Stomach smooth muscle (tissue), 2 donors: ENCODE results near the gene OR2V1.

ENCODE experiments used
- H3K27ac ChIP-seq: one replicate; pipeline ENCODE4 v1.7.0; 2013; ENCODE audit warnings: mild to moderate bottlenecking, low read length, inconsistent platforms
- H3K27me3 ChIP-seq, 2 donors: one replicate each; pipeline ENCODE4 v1.7.0; 2013; ENCODE audit warnings: low read length in 2 of 2; ENCODE audit not compliant: insufficient read depth in 2 of 2, control insufficient read depth in 1 of 2
- H3K36me3 ChIP-seq, 2 donors: one replicate each; pipeline ENCODE4 v1.7.0; 2013; ENCODE audit warnings: low read length in 2 of 2; ENCODE audit not compliant: control insufficient read depth in 2 of 2, insufficient read depth in 2 of 2
- H3K4me1 ChIP-seq: one replicate; pipeline ENCODE4 v1.7.0; 2013; ENCODE audit warnings: low read length; ENCODE audit not compliant: control insufficient read depth, insufficient read depth
- H3K4me3 ChIP-seq, 2 donors: one replicate each; pipeline ENCODE4 v1.7.0; 2013; ENCODE audit warnings: low read length in 2 of 2
- H3K9ac ChIP-seq, 2 donors: one replicate each; pipeline ENCODE4 v1.7.0; 2013; ENCODE audit warnings: low read length in 2 of 2, mild to moderate bottlenecking in 1 of 2
- H3K9me3 ChIP-seq, 2 donors: one replicate each; pipeline ENCODE4 v1.7.0; 2013; ENCODE audit warnings: low read length in 2 of 2; ENCODE audit not compliant: control insufficient read depth in 2 of 2
- donor health status: healthy.
- donor health status: Pancreatic carcinoma.

OR2V1 gene

DNA sequence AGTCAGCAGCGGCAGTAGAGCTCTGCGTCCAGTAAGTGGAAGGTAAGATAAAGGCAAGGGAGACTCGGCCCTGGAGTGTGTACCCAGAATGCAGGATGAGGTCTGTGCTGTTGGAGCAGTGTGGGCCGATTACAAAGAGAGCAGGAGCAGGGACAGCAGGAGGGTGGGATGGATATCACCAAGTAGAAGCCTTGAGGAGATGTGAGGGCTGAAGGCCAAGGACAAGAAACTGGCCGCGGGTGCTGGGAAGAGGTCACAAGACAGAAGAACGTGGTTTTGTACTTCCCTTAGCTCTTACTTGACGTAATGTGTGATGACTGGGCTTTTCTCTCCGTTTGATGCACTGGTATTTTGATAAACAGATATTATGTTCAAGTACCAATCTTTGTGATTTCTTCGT lies 43.7 kb downstream of the OR2V1 start:
- Histone ChIP-seq H3K36me3 (no peaks in the 10 kb centered on the region), H3K4me1 (no peaks in the 10 kb centered on the region), H3K9ac (no peak overlapping the region), H3K27ac (no peak overlapping the region), H3K27me3 (peaks cover 2 to 6% of the 10 kb centered on the region in 2 donors), H3K9me3 (no peaks in the 10 kb centered on the region), H3K4me3 (no peak overlapping the region)

DNA sequence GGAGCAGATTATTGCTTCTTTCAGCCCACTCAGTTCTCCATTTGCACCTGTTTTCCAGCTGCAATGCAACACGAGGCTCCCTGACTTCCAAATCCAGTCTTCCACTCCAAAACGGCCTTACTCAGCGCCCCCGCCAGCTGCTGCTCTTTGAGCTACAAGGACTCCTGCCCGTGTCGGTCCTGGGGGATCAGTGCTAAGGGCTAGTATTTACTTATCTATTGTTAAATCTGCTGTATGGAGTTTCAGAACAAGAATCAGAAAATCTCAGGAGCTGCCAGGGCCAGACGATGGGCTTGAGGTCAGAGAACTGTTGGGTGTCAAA lies 44.1 kb downstream of the OR2V1 start:
- Histone ChIP-seq H3K36me3 (no peaks in the 10 kb centered on the region), H3K4me1 (no peaks in the 10 kb centered on the region), H3K9me3 (no peaks in the 10 kb centered on the region), H3K4me3 (no peak overlapping the region), H3K9ac (no peak overlapping the region), H3K27me3 (peaks cover 2% of the 10 kb centered on the region in 2 donors), H3K27ac (no peak overlapping the region)

DNA sequence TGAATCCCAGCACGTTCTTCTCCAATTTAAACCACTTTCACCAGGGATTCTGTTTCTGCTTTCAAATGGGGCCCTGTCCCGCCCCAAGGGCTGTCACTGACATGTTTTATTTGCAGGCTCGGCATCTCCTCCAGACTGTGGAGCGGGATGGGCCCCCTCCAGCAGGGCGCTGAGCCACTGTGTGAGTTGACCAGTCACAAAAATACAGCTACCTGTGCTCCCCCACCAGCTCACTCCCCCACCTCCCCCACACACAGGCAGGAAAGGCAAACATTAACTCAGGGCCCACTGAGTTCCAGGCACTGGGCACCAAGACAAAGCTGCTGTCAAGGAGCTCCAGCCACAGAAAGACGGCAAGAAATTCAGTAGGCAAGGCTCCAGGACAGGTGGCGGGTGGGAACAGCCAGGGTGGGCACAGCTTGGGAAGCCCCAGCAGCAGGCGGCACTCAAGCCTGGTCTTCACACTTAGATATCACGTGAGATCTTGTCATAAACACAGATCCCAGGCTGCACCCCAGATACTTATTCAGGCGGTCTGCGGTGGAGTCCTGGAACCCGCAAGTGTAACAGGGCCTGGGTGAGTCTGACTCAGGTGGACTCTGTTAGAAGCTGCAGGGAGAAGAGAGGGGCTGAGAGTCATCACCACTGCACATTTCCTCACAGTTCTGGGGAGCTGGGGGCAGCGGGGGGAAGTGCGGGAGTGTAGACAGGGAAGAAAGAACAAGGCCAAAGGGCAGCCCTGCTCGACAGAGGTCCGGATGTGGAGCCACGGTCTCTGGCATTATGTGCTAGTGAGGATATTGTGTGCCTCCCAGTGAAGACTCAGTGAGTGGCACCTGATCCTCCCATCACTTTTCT lies 44.7 kb downstream of the OR2V1 start:
- H3K9me3 ChIP-seq: peaks cover 0 to 5% of the 10 kb centered on the region in 2 donors
- H3K27ac ChIP-seq: no peak overlapping the region
- no peak overlapping the region for H3K9ac ChIP-seq
- H3K4me1 ChIP-seq: no peaks in the 10 kb centered on the region
- no peak overlapping the region for H3K4me3 ChIP-seq
- H3K36me3 ChIP-seq: no peaks in the 10 kb centered on the region
- H3K27me3 ChIP-seq: peaks cover 0 to 3% of the 10 kb centered on the region in 2 donors

DNA sequence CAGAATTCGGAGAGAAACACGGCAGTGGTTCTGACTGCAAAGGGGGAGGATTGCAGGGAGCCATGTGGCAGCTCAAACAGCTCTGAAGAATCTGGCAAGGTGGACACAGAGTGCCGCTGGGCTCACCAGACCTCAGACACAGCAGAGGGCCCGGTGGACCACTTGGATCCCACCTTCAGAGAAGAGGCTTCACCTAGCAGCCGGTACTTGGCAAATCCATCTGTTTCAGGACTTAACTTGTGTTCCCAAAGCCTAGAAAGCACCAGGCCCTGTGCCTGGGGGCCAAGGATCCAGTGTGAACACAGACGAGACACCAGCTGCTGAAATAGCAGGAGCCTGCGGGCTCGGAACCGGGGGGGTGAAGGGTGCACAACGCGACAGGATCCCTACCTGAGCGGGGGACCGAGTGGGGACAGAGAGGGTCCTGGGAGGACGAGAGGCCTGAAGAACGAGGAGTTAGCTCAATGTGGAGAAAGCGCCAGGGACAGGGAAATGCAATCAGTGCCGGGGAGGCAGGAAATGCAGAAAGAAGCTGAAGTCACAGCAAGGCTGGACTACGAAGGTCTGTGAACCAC lies 46.3 kb downstream of the OR2V1 start:
- H3K9ac ChIP-seq: no peak overlapping the region

GRCh38 chr5:181081989-181082388 lies 49.0 kb downstream of the OR2V1 start:
- Histone ChIP-seq H3K4me3 (no peak overlapping the region), H3K27me3 (peaks cover 0 to 6% of the 10 kb centered on the region in 2 donors), H3K36me3 (no peaks in the 10 kb centered on the region), H3K9ac (no peak overlapping the region), H3K4me1 (no peaks in the 10 kb centered on the region), H3K27ac (no peak overlapping the region), H3K9me3 (peaks cover 0 to 8% of the 10 kb centered on the region in 2 donors)

More for the DNA sequence above, 46.3 kb downstream of the OR2V1 start:
- Histone ChIP-seq H3K4me3 (no peak overlapping the region), H3K9me3 (peaks cover 0 to 5% of the 10 kb centered on the region in 2 donors), H3K27ac (no peak overlapping the region), H3K27me3 (peaks cover 0 to 6% of the 10 kb centered on the region in 2 donors), H3K4me1 (no peaks in the 10 kb centered on the region), H3K36me3 (no peaks in the 10 kb centered on the region)

DNA sequence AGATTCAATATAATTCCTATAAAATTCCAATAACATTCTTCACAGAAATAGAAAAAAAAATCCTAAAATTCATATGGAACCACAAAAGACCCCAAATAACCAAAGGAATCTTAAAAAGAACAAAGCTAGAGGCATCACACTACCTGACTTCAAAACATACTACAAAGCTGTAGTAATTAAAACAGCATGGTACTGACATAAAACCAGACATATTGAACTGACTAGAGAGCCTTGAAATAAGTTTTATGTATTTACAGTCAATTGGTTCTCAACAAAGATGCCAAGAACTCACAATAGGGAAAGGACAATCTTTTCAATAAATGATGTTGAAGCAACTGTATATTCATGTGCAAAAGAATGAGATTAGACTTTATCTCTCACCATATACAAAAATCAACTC lies 54.0 kb downstream of the OR2V1 start:
- Histone ChIP-seq H3K27ac (no peak overlapping the region), H3K4me3 (no peak overlapping the region), H3K9me3 (peaks cover 0 to 8% of the 10 kb centered on the region in 2 donors), H3K27me3 (peaks cover 0 to 10% of the 10 kb centered on the region in 2 donors), H3K4me1 (no peaks in the 10 kb centered on the region), H3K9ac (no peak overlapping the region), H3K36me3 (no peaks in the 10 kb centered on the region)
